Thoracic aorta (tissue), 2 donors: ENCODE data around the gene TMEM129. TPM values are rescaled to one million over a fixed set of nuclear protein-coding genes. Genes with fewer than 3 reads are reported as not detected.
A peak's percentile ranks its signal among the peaks of the same experiment; 100 is the strongest.

Experiments
- ATAC-seq: fragments of 150-250 bp; one replicate; pipeline ENCODE4 v1.8.0; 2017; ENCODE audit warnings: low read depth; ENCODE audit not compliant: insufficient number of reproducible peaks, low FRiP score
- DNase-seq: peaks from one replicate; pipeline ENCODE4 v3.0.0-alpha.2; 2020; ENCODE audit warnings: low spot score
- H3K27ac ChIP-seq, 2 donors: fragments of 200-600 bp; sonication (generic); 1 replicate in 1 of 2; 2 replicates in 1 of 2; pipeline ENCODE4 v1.5.1; 2016; ENCODE audit warnings: mild to moderate bottlenecking in 2 of 2, moderate library complexity in 2 of 2
- H3K27me3 ChIP-seq: fragments of 200-600 bp; sonication (generic); replicated peaks from 2 replicates; pipeline ENCODE4 v1.6.0; 2016; ENCODE audit warnings: mild to moderate bottlenecking; ENCODE audit not compliant: insufficient read depth
- H3K36me3 ChIP-seq: fragments of 200-600 bp; sonication (generic); one replicate; pipeline ENCODE4 v1.5.1; 2016
- H3K4me1 ChIP-seq, 2 donors: fragments of 200-600 bp; sonication (generic); 1 replicate in 1 of 2; 2 replicates in 1 of 2; pipeline versions ENCODE4 v1.5.1 to v1.6.0; 2016; ENCODE audit warnings: low read depth in 2 of 2, mild to moderate bottlenecking in 1 of 2; ENCODE audit not compliant: control insufficient read depth in 1 of 2
- H3K4me3 ChIP-seq: fragments of 200-600 bp; sonication (generic); 2 replicates; pipeline ENCODE4 v1.5.1; 2016; ENCODE audit warnings: mild to moderate bottlenecking
- H3K9me3 ChIP-seq: fragments of 200-600 bp; sonication (generic); 2 replicates; pipeline ENCODE4 v1.5.1; 2016
- total RNA-seq, 2 donors: library from RNA; depleted of rRNA; stranded (reverse); fragments of >200 nt; gene quantifications; one replicate each; pipeline versions ENCODE4 v1.1.0 to v1.2.3, GENCODE V29; 2016
- TF ChIP-seq, protein P1 (sequence below): fragments of 200-600 bp; sonication (generic); IDR thresholded peaks from one replicate; pipeline ENCODE4 v1.5.1; 2019; ENCODE audit warnings: antibody characterized with exemption

The TMEM129 gene
- total RNA-seq, 2 donors from 2014 or later: 58.1 to 104 TPM

DNA sequence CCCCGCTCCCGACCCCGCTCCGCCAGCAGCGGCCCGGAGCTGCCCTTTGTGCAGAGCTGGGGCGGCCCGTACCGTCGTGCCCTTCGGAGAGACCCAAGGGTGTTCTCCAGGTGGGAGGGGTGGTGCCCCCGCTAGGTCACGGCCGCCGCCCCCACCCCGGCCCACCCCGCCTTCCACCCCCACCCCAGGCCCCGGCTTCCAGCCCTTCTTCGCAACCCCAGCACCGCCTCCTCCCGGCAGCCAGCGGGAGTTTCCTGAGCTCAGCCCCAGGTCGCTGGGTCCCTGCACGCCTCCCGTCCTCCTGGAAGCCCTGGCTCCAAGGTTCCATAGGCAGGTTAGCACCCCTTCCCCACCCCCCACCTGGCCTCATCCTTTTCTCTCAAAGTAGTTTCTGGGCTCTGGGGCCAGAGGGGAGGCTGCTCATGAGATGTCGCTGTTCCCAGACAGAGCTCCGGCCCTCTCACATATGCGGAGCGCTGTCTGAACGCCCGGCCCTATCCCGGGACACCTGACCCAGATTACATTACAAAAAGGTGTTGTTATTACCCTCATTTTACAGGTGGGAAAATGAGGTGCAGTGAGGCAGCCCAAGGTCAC lies 46.7 kb upstream of the TMEM129 start:
- DNase-seq (no peak), ATAC-seq (no peak)
- H3K9me3 ChIP-seq: no peaks in the 10 kb centered on the region
- H3K36me3 ChIP-seq: no peaks in the 10 kb centered on the region
- no peaks in the 10 kb centered on the region for H3K27me3 ChIP-seq
- TF ChIP-seq, protein P1, sequence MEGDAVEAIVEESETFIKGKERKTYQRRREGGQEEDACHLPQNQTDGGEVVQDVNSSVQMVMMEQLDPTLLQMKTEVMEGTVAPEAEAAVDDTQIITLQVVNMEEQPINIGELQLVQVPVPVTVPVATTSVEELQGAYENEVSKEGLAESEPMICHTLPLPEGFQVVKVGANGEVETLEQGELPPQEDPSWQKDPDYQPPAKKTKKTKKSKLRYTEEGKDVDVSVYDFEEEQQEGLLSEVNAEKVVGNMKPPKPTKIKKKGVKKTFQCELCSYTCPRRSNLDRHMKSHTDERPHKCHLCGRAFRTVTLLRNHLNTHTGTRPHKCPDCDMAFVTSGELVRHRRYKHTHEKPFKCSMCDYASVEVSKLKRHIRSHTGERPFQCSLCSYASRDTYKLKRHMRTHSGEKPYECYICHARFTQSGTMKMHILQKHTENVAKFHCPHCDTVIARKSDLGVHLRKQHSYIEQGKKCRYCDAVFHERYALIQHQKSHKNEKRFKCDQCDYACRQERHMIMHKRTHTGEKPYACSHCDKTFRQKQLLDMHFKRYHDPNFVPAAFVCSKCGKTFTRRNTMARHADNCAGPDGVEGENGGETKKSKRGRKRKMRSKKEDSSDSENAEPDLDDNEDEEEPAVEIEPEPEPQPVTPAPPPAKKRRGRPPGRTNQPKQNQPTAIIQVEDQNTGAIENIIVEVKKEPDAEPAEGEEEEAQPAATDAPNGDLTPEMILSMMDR: no peak
- H3K27ac ChIP-seq: no peak overlapping the region
- H3K4me1 ChIP-seq: peaks cover 3 to 11% of the 10 kb centered on the region in 2 donors
- H3K4me3 ChIP-seq: no peak overlapping the region

DNA sequence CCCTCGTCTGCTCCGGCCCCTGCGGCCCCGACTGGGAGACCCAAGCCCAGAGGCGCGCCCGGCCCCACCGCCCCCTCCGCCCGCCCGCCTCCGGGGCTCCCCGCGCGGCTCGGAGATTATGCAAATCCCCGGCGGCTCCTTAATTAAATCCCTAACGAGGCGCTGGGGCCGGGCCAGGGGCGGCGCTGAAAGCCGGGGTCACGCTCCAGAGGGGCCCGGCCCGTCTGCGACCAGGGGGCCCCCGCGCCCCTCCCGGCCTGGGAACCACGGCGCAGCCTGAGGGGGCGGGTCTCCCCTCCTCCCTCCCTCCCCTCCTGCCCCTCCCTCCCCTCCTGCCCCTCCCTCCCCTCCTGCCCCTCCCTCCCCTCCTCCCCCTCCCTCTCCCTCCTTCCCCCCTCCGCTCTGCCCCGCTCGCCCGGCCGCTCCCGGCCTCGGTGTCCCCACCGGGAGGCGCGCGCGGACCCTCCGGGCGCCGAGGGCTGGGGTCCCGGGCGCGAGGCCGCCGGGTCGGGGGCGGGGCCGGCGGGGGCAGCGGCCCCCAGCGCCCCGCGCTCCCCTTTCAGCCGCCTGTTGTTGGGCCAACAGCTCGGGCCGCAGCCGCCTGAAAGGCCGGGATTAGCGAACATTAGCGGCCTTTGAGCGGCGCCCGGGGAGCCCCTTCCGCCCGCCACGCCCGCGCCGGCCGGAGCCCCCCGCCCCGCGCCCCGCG lies 46.1 kb upstream of the TMEM129 start:
- no peaks in the 10 kb centered on the region for H3K27me3 ChIP-seq
- TF ChIP-seq, protein P1: no peak
- peak overlapping the region; percentile 51 for H3K4me3 ChIP-seq
- ATAC-seq: no peak
- H3K27ac ChIP-seq: no peak overlapping the region
- H3K4me1 ChIP-seq: peaks cover 3 to 11% of the 10 kb centered on the region in 2 donors
- no peaks in the 10 kb centered on the region for H3K36me3 ChIP-seq
- no peaks in the 10 kb centered on the region for H3K9me3 ChIP-seq
- no peak for DNase-seq

DNA sequence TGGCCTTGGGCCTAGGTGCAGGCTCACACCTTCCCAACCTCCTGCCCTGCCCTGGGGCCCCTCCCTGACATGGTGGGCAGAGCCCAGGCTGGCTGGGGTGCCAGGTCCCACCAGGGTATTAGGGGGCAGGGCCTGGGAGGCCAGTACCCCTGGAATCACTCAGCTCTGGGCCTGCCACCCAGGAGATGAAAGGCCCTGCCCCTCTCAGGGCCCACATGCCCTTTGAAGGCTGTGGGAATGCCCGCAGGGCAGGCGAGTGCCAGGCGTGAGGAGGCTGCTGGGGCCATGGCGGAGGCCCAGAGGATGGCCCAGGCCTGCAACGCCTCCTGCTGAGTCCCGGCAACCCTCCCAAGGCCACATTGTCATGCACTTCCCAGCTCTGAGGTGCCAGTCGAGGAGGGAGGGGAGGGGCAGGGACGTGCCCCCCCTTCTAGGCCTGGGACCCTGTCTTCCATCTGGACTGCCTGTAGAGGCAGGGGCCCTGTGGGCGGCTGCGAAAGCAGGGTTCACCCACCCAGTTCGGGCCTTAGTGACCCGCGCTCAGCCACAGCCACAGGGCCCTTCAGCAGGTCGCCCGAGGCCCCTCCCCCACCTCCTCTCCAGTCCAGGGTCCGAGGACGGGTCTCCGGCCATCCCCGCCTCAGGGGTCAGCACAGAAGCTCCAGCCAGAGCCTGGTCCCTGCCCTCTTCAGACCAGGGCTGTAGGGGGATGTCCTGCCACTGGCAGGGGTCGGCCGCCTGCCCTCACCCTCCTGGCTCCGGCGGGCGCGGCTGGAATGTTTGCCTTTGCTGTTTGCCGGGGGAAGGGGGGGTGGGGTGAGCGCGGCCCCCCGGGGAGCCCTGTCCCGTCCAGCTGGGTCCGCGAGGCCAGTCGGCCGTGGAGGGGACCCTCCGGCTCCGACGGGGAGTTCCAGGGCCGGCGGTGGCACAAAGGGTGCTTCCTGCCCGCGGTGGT lies 45.3 kb upstream of the TMEM129 start:
- no peak overlapping the region for H3K27ac ChIP-seq
- DNase-seq (no peak), ATAC-seq (no peak)
- H3K4me1 ChIP-seq: peaks cover 3 to 11% of the 10 kb centered on the region in 2 donors
- peak overlapping the region; percentile 51 for H3K4me3 ChIP-seq
- no peaks in the 10 kb centered on the region for H3K36me3 ChIP-seq
- H3K27me3 ChIP-seq: no peaks in the 10 kb centered on the region
- H3K9me3 ChIP-seq: no peaks in the 10 kb centered on the region
- TF ChIP-seq, protein P1: no peak

DNA sequence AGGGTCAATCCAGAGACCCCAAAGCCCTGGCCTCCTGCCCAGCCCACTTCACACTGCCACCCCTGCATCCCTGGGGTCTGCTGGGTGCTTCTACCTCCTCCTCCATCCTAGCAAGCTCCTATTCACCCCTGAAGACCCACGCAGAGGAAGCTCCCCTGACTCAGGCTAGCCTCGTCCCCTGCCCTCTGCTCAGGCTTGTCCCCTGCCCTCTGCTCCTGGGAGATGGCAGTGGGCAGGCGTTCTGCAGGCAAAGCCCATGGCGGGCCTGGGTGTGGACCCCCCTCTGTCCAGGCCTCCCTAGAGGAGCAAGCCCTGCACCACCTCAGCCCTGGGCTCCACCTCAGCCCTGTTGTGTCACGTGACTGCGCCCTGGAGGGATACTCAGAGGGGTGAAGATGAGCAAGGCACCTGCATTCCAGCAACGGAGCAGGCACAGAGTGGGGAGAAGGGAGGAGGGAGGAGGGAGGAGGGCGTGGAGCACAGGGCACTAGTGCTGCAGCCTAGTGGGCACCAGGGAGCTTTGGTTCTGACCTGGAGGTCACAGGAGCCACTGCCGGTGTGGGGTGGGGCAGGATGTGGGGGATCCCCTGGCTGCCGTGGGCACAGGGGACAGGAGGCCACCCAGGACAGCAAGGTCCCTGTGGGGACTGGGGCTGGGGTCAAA lies 44.4 kb upstream of the TMEM129 start:
- Histone ChIP-seq H3K27me3 (no peaks in the 10 kb centered on the region), H3K9me3 (no peaks in the 10 kb centered on the region), H3K4me3 (no peak overlapping the region), H3K36me3 (no peaks in the 10 kb centered on the region), H3K27ac (no peak overlapping the region), H3K4me1 (peaks cover 3 to 11% of the 10 kb centered on the region in 2 donors)
- TF ChIP-seq, protein P1: no peak
- DNase-seq (no peak), ATAC-seq (no peak)
